Kidney capillary endothelial cell (primary cell): ENCODE measurements around the gene OSBPL5.

ENCODE experiments used
- DNase-seq: peaks from one replicate; pipeline ENCODE4 v3.0.0-alpha.2; 2018; ENCODE audit warnings: low spot score

The OSBPL5 gene, protein sequence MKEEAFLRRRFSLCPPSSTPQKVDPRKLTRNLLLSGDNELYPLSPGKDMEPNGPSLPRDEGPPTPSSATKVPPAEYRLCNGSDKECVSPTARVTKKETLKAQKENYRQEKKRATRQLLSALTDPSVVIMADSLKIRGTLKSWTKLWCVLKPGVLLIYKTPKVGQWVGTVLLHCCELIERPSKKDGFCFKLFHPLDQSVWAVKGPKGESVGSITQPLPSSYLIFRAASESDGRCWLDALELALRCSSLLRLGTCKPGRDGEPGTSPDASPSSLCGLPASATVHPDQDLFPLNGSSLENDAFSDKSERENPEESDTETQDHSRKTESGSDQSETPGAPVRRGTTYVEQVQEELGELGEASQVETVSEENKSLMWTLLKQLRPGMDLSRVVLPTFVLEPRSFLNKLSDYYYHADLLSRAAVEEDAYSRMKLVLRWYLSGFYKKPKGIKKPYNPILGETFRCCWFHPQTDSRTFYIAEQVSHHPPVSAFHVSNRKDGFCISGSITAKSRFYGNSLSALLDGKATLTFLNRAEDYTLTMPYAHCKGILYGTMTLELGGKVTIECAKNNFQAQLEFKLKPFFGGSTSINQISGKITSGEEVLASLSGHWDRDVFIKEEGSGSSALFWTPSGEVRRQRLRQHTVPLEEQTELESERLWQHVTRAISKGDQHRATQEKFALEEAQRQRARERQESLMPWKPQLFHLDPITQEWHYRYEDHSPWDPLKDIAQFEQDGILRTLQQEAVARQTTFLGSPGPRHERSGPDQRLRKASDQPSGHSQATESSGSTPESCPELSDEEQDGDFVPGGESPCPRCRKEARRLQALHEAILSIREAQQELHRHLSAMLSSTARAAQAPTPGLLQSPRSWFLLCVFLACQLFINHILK

DNA sequence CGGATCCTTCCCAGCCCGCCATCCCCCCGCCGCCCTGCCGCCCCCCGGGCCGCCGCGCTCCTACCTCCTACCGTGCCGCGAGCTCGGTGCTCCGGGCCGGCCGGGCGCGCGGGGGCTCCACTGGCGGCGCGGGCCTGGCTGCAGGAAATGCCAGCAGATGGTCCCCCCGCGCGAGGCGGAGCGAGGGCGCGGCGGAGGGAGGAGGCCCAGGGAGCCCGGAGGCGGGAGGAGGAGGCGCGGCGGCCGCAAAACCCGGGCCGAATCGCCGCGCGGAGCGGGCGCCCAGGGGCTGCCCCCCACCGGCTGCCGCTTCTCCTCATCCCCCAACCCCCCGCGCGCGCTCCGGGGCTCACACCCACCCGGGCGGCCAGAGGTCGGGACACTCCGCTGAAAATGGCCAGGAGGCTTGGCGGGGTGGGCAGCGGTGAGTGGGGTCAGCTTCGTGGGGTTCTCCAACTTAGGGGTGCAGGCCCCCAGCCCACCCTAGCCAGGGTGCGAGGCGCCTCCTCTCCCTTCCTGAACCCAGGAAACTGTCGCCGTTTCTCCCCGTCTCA is at the start of gene OSBPL5:
TSS of gene OSBPL5 (minus strand) at position 159 of the 554 bp plus-strand sequence. CDS start 36,162 bp downstream, outside the sequence.
- peak; percentile 53 for DNase-seq

DNA sequence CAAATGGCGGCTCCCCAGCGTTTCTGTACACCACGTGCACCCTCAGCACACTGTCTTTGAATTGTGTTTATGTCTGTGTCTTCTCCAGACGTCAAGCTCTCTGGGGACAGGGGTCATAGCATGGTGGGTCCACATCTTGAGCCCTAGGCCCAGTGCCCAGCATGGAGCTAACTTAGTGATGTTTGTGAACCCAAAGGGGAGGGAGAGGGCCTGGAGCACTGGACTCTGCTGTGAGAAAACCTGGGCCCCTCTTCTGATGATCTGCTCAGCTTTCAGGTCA is 49.2 kb upstream of the OSBPL5 start:
- no peak for DNase-seq

DNA sequence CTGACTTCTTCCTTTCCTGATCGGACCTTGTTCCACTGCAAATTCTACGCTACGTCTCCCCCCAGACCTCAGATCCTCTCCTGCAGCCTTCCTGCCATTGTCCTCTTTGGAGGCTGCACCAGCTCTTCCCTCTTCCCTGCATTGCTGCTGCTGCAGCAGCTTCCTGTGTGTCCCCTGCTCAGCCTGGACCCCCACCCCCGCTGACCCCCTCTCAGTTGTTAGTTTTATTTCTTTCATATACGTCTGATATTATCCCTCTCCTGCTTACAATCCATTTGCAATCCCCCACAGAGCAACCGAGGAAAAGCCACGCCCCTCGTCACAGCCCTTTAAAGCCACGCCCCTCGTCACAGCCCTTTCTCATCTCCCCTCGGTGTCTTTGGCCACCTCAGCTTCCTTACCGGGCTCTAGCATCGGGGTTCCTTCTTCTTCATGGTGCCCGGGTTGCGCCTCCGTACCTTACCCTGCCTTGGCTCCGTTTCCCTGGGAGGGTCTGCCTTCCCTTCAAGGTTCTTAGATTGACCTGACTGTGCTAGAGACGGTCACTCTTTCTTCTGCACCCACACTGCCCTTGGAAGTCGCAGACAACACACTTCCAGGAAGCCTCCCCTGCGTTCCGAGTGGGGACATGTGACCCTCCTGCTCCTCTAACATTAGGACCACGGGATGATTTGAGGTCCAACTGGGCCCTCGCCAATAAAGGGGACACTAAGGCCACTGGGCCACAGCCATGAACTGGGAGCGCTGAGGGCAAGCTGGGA is 48.7 kb upstream of the OSBPL5 start:
- DNase-seq, result no peak

DNA sequence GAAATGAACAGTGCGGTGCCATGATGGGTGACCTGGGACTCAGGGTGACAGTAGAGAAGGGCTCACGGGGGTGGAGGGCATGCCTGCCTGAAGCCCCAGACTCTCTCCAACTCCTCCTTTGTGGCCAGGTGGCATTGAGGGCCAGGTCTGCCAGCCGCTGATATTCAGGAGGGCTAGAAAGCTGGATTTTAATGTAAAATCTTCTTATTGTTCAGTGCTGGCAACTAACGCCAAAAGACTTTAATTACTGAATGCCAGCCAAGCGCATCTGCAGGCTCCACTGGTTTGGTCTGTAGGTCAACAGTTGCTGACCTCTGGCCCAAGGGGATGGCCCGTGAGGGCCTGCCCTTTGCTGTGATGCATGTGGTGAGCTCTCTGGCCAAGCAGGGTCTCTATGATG is 43.2 kb upstream of the OSBPL5 start:
- DNase-seq, result no peak

DNA sequence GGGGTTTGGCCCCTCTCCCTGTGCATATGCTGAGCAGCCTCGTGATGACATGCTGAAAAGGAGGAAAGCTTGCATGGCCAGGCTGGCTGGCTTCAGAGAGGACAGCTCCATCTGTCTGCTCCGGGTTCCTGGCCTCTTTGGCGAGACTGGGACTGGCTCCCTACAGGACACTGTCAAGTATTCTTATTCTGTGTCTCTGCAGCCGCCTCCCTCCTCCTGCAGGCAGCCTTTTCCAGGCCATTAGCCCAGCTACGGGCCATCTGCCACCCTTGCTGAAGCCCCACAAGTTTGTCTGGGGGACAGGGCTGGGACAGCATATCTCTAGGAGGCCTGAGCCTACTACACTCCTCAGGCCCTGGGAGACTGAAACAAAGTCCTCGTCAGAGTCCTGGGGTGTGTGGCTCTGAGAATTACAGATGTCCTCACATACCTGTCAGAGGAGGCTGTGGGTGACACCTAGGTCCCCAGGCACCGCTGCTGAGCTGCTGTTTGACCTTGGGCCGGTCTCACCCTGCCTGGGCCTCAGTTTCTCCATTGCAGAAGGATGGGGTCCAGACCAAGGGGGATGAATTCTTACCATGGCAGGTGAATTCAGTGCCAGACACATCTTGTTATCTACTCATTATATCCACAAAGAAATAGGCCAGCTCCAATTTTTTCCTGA is 42.5 kb upstream of the OSBPL5 start:
- no peak for DNase-seq

DNA sequence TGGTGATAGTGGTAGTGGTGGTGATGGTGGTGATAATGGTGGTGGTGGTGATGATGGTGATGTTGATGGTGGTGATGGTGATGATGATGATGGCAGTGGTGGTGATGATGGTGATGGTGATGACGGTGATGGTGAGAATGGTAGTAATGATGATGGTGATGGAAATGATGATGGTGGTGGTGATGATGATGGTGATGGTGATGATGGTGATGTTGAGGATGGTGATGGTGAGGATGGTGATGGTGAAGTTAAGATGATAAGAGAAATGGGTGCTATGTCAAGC is 41.8 kb upstream of the OSBPL5 start:
- no peak for DNase-seq

DNA sequence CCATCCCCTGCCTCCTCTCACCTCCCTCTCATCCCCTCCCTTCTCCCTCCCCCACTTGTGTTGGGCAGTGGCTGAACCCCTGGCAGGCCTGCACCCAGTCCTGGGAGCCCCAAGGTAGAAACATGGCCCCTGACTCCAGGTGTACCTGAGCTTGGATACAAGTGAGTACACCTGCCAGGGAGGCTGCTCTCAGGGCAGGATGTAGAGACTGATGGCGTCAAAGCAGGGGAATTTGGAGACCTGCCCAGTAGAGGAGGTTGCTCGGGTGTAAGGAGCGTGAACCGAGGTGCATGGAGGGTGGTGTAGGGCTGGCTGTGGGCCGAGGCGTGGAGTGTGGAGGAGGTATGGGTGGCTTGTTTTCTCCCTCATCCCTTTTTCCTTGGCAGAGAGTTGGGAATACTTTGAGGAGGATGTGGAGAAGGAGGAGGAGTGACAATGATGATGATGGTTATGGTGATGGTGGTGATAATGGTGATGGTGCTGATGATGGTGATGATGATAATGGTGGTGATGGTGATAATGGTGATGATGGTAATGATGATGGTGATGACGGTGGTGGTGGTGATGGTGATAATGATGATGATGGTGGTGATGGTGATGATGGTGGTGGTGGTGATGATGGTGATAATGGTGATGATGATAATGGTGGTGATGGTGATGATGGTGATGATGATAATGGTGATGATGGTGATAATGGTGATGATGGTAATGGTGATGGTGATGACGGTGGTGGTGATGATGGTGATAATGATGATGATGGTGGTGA is 41.2 kb upstream of the OSBPL5 start:
- no peak for DNase-seq

DNA sequence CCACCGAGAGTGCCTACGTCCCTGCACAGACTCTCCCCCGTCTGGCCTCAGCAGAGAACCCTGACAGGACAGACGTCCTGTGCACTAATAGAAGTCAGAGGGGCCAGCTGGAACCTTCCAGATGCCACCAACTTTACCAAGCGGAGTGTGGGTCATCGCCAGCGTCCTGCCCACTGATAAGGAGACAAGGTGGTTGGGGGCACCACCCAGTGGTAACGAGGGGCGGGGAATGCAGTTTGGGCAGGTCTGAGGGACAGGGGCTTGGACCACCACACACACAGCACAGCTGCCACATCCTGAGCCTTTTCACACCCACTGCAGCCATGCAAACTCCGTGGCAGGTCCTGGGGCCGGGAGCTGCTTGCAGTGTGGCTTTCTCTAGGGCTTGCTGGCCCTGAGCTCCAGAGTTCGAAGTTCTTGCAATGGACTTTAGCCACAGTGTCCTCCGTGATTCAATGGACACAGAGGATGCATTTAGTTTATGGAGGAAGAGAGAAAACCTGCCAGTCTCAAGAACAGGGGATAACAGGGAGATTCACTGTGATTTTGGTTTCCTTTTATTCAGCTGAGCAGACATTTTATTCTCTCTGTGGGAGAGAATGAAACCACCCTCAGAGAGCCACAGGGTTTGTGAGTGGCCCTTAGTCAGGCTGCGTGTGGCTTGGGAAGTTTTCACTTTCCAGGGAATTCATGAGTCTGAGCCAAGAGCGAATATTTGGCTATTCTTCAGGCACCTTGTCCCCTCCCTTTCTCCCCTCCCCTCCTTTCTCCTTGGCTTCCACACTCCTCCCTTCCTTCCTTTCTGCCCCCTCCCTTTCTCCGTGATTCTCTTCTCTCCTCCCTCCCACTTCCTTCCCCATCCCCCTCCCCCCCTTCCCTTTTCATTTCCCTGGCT is 40.4 kb upstream of the OSBPL5 start:
- DNase-seq, result no peak

DNA sequence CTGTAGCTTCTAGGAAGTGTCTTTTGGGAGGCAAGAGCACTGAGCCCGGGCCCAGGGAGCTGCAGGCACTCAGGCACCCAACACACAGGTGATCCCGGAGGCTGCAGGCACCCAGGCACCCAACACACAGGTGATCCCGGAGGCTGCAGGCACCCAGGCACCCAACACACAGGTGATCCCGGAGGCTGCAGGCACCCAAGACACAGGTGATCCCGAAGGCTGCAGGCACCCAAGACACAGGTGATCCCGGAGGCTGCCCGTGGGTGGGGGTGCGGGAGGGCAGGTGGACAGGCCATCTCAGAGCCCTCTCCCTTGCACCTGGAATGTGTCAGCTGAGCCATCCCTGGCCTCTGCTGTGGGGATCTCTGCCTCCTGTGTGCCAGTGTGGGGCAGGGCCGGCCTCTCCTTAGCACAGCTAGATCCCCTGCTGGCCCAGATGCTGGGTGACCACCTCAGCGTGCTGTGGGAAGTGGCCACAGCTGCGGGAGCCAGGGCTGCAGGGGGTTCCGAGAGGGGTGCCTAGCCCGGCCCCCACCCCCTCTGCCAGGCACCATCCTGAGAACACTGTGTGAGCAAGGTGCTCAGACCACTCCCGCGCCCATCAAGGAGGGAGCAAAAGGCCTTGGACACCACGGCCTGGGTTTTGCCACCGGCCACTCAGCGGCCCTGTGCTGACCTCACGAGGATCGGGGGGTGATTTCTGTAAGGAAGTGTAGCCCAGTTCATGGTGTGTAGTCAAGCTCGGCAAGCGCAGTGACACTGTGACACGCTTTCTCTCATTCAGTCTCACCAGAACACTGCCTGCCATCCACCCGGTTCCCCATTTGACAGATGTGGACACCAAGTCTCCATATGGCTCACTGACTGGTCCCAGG is 39.3 kb upstream of the OSBPL5 start:
- no peak for DNase-seq

DNA sequence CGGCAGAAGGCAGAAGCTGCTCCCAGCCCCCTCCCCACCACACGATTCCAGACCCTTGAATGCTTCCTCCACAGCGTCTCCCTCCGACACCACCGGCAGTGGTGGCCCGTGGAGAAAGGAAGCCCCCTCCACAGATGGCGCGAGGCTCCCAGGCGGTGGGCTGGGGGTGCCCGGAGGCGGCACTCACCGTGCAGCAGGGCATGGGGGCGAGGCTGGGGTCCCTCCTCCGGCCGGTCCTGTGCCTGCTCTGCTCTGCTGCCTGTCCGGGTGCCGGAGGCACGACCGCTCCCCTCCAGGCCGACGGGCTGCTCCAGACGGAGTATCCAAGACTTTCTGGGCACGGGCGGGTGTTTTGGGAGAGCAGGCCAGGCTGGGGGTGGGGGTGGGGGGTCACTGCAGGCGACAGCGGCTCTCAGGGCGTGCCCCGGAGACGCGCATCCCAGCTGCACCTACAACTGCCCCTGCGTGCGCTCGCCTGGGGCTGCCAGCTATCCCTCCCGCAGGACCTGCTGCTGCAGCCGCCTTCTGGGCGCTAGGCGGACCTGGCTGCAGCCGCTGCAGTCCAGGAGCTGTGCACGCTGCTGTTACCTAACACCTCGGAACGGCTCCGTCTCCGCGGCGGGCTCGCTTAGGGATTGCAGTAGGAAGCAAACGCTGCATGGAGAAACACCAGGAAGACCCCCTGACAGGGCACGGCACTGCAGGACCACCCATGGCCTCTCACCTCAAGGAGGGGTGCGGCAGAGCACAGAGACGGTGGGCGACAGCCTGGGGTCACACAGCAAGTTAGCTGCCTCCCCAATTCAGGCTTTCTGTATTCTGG is 38.3 kb upstream of the OSBPL5 start:
- DNase-seq, result no peak

DNA sequence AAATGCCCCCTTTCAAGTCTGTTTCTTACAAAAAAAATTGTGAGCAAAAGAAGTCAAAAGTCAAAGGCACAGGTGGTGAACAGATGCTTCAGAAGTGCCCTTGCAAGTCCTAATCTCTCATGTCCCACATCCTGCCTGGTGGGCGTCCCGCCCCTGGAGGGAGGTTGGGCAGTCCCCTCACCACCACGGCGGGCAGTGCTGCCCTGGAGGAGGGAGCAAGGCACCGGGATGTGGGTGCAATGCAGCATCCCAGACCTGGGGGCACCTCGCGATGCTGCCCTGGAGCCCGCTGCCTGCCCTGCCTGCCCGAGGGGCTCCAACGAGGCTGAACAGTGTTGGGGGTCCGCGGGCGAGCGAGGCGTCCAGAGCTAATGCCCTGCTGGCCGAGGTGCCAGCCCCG is 37.6 kb upstream of the OSBPL5 start:
- no peak for DNase-seq

DNA sequence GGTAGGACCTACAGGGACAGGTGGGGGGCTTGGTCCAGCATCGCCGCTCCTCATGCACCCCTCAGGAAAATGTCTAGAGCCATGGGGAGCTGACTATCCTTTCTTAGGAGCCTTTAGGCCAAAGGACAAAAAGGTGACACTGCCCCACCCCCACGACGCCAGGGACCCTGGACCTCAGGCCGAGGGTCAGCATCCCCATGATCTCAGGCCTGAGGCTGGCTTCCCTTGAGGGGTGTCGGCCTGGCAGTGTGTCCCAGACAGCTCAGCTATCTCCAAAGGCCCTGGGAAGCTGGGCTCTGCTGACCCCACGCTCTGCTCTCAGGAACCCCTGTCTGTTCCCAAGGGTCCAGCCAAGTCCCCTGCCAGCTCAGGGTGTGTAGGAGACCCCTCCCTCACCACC is 37.2 kb upstream of the OSBPL5 start:
- no peak for DNase-seq

DNA sequence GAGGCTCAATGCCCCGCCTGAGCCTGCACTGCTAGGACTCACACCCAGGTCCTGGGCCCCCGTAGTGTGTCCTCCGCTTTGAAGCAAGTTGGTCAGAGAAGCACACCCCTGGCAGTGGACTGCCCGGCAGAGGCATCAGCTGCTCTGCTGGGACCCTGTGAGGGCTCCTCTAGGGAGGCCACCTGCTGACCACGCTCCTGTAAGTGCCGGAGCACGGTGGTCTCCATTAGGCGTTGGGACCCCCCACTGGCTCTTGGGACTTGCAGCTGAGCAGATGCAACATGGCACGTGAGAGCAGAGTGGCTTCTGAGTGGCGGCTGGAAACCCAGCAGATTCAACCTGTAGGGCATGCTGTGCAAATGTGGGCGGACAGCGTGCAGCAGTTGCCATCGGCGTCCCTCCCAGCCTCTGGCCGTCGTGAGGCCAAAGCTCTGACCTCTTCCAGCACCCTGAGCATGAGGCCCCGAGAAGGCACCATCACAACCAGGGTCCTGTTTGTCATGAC is 36.6 kb upstream of the OSBPL5 start:
- DNase-seq, result no peak

DNA sequence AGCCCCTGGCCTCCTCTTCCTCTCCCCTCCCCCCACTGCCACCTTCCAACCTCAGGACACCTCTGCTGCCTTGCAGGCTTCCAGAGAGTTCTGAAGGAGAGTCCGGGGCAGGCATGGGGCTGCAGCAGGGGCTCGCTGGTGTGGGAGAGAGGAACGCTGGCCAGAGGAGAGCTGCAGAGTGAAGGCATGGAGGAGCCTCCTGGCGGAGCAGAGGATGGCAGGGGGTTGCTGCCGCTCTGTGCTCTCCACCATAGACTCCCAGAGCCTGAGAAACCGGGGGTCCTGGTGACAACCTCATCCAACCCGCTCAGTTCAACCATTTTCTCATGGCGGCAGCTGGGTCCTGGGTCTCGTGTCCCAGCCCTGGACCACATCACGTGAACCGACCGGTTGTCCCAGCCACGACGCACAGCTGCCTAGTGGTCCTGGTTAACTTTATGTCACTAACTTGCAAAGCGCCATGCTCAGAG is 36.0 kb upstream of the OSBPL5 start:
- DNase-seq, result no peak

DNA sequence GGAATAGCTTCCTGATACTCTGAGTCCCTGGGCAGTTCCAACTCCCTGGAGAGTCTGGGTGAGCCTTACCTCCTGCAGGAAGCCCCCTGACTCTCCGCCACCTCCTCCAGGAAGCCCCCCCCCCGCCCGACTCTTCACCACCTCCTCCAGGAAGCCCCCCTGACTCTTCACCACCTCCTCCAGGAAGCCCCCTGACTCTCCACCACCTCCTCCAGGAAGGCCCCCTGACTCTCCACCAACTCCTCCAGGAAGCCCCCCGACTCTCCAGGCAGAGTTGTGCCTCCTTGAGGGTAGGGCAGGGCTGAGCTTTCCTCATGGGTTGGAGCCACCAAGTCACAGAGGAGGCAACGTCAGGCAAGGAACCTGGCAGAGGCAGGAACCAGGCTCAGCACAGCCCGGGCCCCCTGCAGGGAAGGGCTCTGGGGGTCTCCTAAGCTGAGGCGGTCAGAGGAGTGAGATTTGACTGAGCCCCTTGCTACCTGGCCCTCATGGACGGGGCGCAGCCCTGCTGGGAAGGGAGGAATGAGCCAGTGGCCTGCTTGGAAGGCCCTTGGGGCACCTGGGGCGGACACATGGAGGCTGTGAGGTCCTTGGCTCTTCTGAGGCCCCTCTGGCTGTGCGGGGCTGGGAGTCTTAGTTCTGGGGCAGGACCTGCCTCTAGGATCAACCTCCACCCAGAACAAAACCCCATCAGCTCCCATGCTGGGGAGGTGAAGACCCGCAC is 35.4 kb upstream of the OSBPL5 start:
- no peak for DNase-seq

DNA sequence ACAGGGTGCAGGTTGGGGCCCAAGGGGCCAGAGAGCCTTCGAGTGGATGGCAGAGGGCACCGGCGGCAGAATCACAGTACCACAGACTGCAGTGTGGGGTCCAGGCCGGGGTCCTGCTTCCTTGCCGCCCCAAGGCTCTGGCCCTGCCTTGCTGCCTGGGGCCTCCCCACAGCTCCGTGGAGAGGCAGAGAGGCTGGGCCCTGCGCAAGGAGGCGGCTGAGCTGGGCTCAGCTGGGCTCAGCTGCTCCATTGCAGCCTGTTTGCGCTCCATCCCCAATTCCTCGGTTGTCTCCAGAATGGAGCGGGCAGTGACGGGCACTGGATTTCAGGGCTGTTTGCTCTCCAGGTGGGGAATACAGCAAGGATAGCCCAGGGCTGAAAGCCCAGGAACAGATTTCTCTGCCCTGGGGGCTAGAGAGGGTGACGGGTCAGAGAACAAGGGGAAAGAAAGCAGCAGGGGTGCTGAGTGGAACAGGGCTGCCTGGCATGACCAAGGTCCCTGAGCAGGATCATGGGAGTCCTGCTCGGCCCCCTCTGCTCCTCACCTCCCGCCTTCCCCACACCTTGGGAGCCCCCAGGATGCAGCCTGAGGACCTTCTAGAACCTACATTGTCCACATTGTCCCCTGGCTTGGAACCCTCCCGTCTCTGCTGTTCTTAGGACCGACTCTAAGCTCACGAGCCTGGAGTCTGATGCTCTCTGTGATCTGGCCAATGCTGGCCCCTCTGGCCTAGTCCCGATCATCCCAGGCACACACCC is 34.6 kb upstream of the OSBPL5 start:
- DNase-seq, result no peak

DNA sequence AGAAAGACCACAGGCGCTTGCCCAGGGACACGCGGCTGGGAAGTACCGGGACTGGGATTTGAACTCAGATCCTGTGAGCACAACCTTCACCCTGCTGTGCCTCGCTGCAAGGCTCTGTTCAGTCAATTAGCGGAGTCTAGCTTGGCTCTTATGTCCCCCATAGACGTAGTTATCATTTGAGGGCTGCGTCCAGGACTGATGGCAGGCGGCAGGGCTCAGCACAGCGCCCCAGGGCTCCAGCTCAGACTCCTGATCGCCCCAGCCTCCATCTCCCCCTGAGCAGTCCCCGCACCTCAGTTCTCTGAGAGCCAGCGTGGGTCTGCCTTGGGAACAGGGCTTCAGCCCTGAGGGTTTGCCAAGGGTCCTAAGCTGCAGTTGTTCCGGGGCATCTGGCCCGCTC is 33.7 kb upstream of the OSBPL5 start:
- DNase-seq, result no peak
